GM19351 (cell line): ENCODE results near the gene OPRM1.
"Not testable (repeated sequence)": the region's sequence is repeated elsewhere in the genome, so short reads cannot be mapped to it uniquely, and the experiment has no call there.

Experiments used
- ATAC-seq: cut with Tn5 transposase; IDR thresholded peaks from one replicate; pipeline ENCODE4 v1.9.1; 2021; ENCODE audit warnings: mild to moderate bottlenecking, moderate library complexity; ENCODE audit not compliant: unreplicated experiment

Gene OPRM1

GRCh38 chr6:154234019-154234772 lies 195.2 kb downstream of the OPRM1 start:
- ATAC-seq: peak; percentile 48

- no peak for ATAC-seq
These were observed 197.7 kb downstream of the OPRM1 start for GRCh38 chr6:154236646-154237301.

GRCh38 chr6:154238831-154239230 lies 199.8 kb downstream of the OPRM1 start:
- no peak for ATAC-seq

GRCh38 chr6:154239392-154239791 lies 200.4 kb downstream of the OPRM1 start:
- ATAC-seq: peak; percentile 55

- ATAC-seq: not testable (repeated sequence)
These were observed 202.0 kb downstream of the OPRM1 start for GRCh38 chr6:154241061-154241460.

- no peak for ATAC-seq
These were observed 202.5 kb downstream of the OPRM1 start for GRCh38 chr6:154241581-154241980.

- ATAC-seq: no peak
These were observed 203.7 kb downstream of the OPRM1 start for GRCh38 chr6:154242617-154243357.

GRCh38 chr6:154243793-154244750 lies 205.0 kb downstream of the OPRM1 start:
- no peak for ATAC-seq

- ATAC-seq: no peak
These were observed 206.5 kb downstream of the OPRM1 start for GRCh38 chr6:154245506-154245905.

- no peak for ATAC-seq
These were observed 207.7 kb downstream of the OPRM1 start for GRCh38 chr6:154246723-154247118.

- peak; percentile 47 for ATAC-seq
These were observed 208.2 kb downstream of the OPRM1 start for GRCh38 chr6:154247119-154247861.

- peak; percentile 82 for ATAC-seq
These were observed 210.7 kb downstream of the OPRM1 start for GRCh38 chr6:154249499-154250298.

- ATAC-seq: no peak
These were observed 212.1 kb downstream of the OPRM1 start for GRCh38 chr6:154251116-154251515.

GRCh38 chr6:154252678-154253077 lies 213.6 kb downstream of the OPRM1 start:
- no peak for ATAC-seq

- ATAC-seq: no peak
These were observed 218.0 kb downstream of the OPRM1 start for GRCh38 chr6:154257067-154257466.

- peak; percentile 74 for ATAC-seq
These were observed 219.2 kb downstream of the OPRM1 start for GRCh38 chr6:154258064-154258757.

- ATAC-seq: peak; percentile 34
These were observed 222.8 kb downstream of the OPRM1 start for GRCh38 chr6:154261688-154262397.

GRCh38 chr6:154266560-154267099 lies 227.6 kb downstream of the OPRM1 start:
- ATAC-seq: no peak
